Hindlimb muscle (tissue), 1 donor: ENCODE results near the gene NOVA1. TPM values are rescaled to one million over a fixed set of nuclear protein-coding genes. Genes with fewer than 3 reads are reported as not detected.

Experiments used
- DNase-seq: peaks from one replicate; pipeline ENCODE4 v3.0.0-alpha.2; 2013
- polyA plus RNA-seq: library from polyadenylated mRNA; unstranded; fragments of 120-200 nt; gene quantifications from one replicate; pipeline ENCODE4 v1.2.1, GENCODE V29; 2013; ENCODE audit not compliant: insufficient read length

NOVA1 gene
- polyA plus RNA-seq, 1 donor = 12.9 TPM

DNA sequence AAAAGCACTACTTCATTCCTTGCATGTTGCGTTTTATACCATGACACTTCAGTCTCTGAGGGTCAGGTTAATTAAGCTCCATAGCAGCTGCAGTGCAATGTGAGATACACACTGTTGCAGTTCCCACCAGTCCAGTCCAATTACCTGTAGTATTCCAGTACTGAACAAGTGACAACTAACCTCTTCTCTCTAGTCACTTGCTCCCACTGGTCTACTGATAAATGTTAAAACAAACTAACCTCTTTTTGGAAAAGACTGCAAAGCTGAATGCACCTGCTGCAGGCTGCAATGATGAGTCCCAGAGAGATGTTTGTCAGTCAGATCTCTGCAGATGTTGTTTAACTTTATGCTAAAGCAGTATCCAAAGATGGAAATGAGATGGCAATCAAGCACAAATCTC is 7.9 kb downstream of the NOVA1 start:
- no peak for DNase-seq

- no peak for DNase-seq
These were observed 20.1 kb downstream of the NOVA1 start for GRCh38 chr14:26577711-26578110.

DNA sequence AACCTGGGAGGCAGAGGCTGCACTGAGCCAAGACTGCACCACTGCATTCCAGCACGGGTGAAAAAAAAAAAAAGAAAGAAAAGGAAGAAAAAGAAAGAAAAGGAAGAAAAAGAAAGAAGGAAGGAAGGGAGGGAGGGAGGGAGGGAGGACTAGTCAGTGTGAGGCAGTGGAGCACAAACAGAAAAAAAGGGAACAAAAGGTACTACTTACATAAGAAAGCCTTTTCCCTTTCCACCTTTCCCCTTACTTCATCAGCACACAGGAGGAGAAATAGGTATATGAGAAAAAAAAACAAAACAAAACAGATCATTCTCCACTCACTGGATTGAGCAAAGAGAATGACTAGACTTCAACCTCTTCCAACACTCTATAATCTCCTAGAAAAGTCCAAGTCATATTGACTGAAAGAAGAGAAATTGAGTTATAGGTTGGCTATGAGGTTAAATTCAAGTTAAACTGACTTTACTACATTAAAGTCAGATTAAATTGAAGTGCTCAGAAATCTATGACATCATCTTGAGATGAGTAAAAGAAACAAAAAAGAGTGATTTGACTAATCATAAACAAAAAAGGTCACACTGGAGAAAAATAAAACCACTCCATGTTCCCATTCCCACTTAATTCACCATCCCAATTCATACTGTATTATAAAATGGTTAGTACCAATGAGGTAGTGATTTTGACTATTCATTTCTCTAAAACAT is 43.6 kb downstream of the NOVA1 start:
- no peak for DNase-seq

GRCh38 chr14:26549571-26549970 is 48.3 kb downstream of the NOVA1 start:
- DNase-seq = no peak

DNA sequence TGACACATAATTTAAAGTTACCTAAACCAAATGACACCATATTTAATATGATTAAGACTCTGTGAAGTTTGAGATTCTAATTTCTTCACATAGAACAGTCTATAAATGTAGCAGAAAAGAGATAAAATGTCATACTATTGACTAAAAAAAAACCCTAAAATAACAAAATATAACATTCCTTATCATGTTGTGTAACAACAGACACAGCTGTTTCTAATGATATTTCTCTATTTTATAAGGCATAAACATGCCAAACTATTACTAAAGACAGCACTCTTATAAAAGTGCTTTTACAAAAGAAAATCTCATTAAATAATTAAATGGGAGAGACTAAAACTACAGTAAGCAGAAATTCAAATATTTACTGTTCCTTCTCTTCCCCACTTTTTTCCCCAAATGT is 49.4 kb downstream of the NOVA1 start:
- no peak for DNase-seq

- DNase-seq = no peak
These were observed 59.7 kb downstream of the NOVA1 start for GRCh38 chr14:26538176-26538575.

GRCh38 chr14:26531894-26532293 is 65.9 kb downstream of the NOVA1 start:
- no peak for DNase-seq

DNA sequence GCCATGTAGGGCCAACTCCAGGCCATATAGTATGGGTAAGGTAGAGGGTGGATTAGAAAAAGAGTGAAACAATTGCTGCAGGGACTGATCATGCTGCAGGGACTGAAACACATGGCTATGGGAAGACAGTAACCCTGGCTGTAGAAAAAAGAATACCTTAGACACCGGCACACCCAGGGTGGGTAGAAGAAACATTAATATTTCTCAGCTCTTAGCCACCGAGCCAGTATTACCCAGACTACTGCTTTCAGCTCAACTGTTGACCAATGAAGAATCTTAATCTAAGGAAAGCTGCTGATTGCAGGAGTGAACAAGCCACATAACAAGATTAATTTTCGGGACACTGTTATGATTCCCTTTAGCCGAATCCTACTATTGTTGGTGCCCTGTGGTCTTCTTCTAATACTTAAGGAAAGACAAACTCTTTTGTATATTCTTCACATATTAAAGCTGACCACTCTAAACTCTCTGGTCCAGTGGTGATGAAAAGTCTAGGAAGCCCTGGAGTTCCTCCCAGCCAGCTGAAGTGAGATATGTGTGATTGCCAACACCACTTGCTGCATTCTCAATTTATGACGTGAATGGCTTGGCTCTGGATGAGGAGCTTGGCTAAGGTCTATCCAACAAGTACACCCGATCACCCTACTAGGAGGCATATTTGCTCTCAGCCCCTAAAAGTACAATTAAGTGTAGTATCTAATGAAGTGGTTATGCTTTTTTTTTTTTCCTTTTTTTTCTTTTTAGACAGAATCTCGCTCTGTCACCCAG is 69.2 kb downstream of the NOVA1 start:
- DNase-seq = peak; percentile 32

GRCh38 chr14:26527095-26527494 is 70.7 kb downstream of the NOVA1 start:
- DNase-seq = no peak

GRCh38 chr14:26526137-26526536 is 71.7 kb downstream of the NOVA1 start:
- peak; percentile 62 for DNase-seq

DNA sequence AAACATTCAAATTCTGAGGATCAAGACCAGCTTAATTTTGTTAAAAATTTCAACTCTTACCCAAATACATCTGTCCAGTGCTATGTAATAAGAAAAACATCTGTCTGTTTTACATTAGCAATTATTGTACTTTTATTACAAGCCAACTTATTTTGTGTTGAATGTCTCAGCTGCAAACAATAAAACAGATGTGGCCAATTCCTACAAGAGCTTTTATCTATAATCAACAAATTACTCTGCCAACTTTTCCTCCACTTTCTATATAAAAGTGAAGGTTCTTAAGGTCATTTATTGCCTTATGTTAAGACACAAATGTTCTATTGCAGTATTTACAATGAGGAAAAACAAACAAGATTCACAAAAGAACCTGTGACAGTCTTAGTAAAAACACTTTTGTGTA is 72.7 kb downstream of the NOVA1 start:
- DNase-seq = peak; percentile 40

DNA sequence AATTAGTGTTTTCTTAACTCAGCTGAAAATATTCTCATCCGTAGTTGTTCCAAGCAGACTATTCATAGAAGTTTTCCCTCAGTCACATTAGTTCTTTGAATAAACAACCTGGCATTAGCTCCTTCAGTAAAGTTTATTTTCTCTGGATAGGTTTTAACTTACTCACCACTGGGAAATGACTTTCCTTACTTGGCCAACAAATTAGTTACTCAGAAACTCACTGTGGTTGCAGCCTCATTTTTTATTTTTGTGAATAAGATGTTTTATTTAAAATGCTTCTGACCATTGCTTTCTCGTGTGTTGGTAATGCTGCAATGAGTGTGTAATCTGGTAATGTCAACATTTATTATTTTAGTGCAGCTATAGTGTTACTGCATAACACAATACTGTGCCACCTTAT is 74.9 kb downstream of the NOVA1 start:
- no peak for DNase-seq

- DNase-seq = no peak
These were observed 80.1 kb downstream of the NOVA1 start for GRCh38 chr14:26517771-26518170.

GRCh38 chr14:26500028-26500427 is 97.8 kb downstream of the NOVA1 start:
- no peak for DNase-seq

GRCh38 chr14:26499546-26499945 is 98.3 kb downstream of the NOVA1 start:
- no peak for DNase-seq

DNA sequence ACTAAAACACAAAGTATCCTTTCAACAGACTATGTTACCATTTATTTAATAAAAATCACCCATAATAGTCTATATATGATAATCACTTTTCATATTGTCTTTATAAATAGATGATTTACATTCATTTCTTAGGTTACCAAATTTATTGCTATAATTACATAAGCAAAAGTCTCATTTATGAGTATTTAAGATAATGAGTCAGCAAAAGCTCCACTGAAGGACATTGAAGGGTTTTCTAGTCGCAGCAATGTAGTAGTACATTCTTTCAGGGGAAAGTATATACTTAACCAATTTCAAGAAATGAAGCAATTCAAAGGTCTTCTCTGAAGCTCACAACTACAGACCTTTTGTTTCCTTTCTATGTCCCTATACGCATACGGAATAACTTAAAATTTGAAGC is 110.9 kb downstream of the NOVA1 start:
- no peak for DNase-seq

- no peak for DNase-seq
These were observed 113.3 kb downstream of the NOVA1 start for GRCh38 chr14:26484562-26484961.

DNA sequence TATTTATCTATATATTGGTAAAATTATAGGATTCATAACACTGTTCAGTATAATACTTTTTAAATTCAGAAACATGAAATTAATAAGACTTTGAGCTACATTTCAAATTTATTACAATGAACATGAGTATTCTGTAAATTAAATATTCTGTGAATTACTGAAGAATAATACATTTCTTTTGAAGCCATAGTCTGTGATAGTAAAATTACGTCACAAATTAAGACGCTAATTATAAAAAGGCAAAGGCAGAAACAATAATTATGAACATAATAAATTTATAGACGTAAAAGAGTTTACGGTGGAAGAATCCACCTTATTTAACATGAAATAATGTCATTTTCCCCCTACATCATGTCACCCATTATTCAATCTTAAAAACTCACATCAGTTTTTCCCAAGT is 118.9 kb downstream of the NOVA1 start:
- DNase-seq = no peak

DNA sequence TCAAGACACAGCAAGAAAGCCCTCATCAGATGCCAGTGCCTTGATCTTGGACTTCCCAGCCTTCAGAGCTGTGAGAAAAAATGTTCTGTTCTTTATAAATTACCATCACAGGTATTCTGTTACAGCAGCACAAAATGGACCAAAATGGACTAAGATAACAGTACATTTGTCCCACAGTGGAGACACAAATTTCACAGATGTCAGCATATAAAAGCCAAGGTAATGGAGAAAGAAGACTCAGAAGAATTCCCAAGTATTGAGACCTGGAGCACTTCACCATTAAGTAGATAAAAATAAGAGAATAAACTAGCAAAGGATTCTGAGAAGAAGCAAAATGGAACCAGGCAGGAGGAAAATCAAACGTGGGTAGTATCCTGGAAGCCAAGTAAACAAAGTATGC is 131.0 kb downstream of the NOVA1 start:
- no peak for DNase-seq

GRCh38 chr14:26463136-26463535 is 134.7 kb downstream of the NOVA1 start:
- no peak for DNase-seq

DNA sequence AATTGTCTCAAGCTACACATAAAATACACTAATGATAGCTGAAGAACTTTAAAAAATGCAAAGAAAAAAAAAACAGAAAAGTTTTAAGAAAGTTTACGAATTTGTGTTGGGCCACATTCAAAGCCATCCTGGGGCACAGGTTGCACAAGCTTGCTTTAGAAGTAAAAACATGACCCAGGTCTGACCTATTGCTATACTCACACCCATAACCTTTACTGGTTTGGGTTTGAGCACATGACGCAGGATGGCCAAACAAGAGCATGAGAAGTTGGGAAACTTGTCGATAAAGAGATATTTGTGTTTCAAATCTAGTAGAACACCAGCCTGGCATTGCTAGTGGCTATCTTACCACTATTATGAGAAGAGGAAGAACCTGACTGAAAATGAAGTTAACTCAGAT is 143.7 kb downstream of the NOVA1 start:
- no peak for DNase-seq

DNA sequence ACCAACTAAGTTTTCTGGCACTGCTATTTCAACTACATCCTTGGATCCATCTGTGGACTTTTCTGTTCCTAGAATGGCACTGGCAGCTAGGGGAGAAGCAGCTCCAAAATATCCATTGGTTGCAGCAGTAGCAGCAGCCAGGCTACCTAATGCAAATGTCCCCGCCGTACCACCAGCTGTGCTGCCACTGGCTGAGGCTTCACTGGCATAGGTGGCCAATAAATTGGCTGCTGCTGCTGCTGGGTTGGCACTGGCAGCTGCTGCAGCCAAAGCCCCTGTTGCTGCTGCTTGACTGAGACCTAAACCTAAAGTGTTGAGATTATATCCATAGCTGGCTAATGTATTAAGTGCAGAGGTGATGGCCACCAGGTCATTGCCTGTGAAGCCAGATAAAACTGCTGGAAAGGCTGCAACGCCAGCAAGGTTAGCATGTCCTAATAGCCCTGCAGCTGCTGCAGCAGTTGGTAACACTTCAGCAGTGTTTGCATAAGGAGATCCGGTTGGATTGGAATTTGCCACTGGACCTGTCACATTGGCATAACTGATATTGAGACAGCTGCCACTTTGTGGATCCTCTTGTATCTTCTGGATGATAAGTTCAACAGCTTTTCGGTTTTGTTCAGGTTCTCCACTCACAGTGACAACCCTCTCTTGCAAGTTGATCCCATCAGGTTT is 149.5 kb downstream of the NOVA1 start:
- DNase-seq = no peak

GRCh38 chr14:26444822-26445221 is 153.0 kb downstream of the NOVA1 start:
- peak; percentile 45 for DNase-seq

- DNase-seq = no peak
These were observed 154.2 kb downstream of the NOVA1 start for GRCh38 chr14:26443654-26444053.
